Common myeloid progenitor, CD34-positive (primary cell): Measurements from ENCODE around the gene GALNT2.

Experiments used
- CTCF ChIA-PET: fragments of 350-600 bp; sonication (Branson Sonifier 250); formaldehyde crosslinking; loops from one replicate; lab custom pipeline; 2021; ENCODE audit warnings: antibody characterized with exemption; lab: Charles Lee
- POLR2A ChIA-PET: fragments of 350-600 bp; sonication (Branson Sonifier 250); formaldehyde crosslinking; loops from one replicate; lab custom pipeline; 2021; ENCODE audit warnings: antibody characterized with exemption; lab: Charles Lee
- DNase-seq, 3 donors: peaks; one replicate each; pipeline versions ENCODE4 v3.0.0 to v3.0.0-alpha.2; 2013
- H3K27ac ChIP-seq, 2 experiments: 1 replicate in 1 of 2; 2 replicates in 1 of 2; pipeline ENCODE4 v1.7.0; 2013; ENCODE audit warnings: inconsistent platforms in 2 of 2, low read length in 2 of 2, mild to moderate bottlenecking in 2 of 2, low read depth in 1 of 2, moderate library complexity in 1 of 2; ENCODE audit not compliant: severe bottlenecking in 2 of 2, insufficient read depth in 1 of 2, poor library complexity in 1 of 2
- H3K27me3 ChIP-seq, 5 experiments: replicated peaks in 2 of 5; 1 replicate in 3 of 5; 2 replicates in 2 of 5; pipeline versions ENCODE4 v1.6.1 to v1.7.0; 2013; ENCODE audit warnings: low read length in 4 of 5, mild to moderate bottlenecking in 2 of 5, moderate library complexity in 2 of 5, inconsistent platforms in 1 of 5; ENCODE audit not compliant: insufficient read depth in 5 of 5, control insufficient read depth in 4 of 5
- H3K36me3 ChIP-seq, 4 experiments: 1 replicate in 2 of 4; 2 replicates in 2 of 4; pipeline versions ENCODE4 v1.6.1 to v1.7.0; 2013; ENCODE audit warnings: low read length in 3 of 4, control low read depth in 1 of 4, mild to moderate bottlenecking in 1 of 4; ENCODE audit not compliant: control insufficient read depth in 4 of 4, insufficient read depth in 4 of 4
- H3K4me1 ChIP-seq, 4 experiments: 1 replicate in 3 of 4; 2 replicates in 1 of 4; pipeline versions ENCODE4 v1.6.1 to v1.7.1; 2013; ENCODE audit warnings: low read length in 3 of 4, mild to moderate bottlenecking in 3 of 4, control low read depth in 1 of 4, inconsistent platforms in 1 of 4, moderate library complexity in 1 of 4; ENCODE audit not compliant: control insufficient read depth in 4 of 4, insufficient read depth in 4 of 4; ENCODE audit errors: control extremely low read depth in 1 of 4
- H3K4me3 ChIP-seq, 7 experiments: 1 replicate in 4 of 7; 2 replicates in 3 of 7; pipeline versions ENCODE4 v1.5.1 to v1.7.0; 2013; ENCODE audit warnings: mild to moderate bottlenecking in 7 of 7, low read length in 6 of 7, moderate library complexity in 6 of 7, inconsistent platforms in 2 of 7, low read depth in 2 of 7, control low read depth in 1 of 7; ENCODE audit not compliant: insufficient read depth in 4 of 7, control insufficient read depth in 1 of 7; ENCODE audit errors: extremely low read depth in 1 of 7
- H3K9me3 ChIP-seq, 5 experiments: 1 replicate in 4 of 5; 2 replicates in 1 of 5; pipeline versions ENCODE4 v1.6.1 to v1.7.1; 2013; ENCODE audit warnings: low read length in 4 of 5, mild to moderate bottlenecking in 2 of 5, inconsistent platforms in 1 of 5, low read depth in 1 of 5, moderate library complexity in 1 of 5; ENCODE audit not compliant: control insufficient read depth in 4 of 5, insufficient read depth in 2 of 5; ENCODE audit errors: control extremely low read depth in 1 of 5
- WGBS: methylation state at CpG from one replicate; pipeline ENCODE4 v1.1.5; 2013; ENCODE audit not compliant: insufficient coverage; 5-methylcytosine and 5-hydroxymethylcytosine counted together

The GALNT2 gene

DNA sequence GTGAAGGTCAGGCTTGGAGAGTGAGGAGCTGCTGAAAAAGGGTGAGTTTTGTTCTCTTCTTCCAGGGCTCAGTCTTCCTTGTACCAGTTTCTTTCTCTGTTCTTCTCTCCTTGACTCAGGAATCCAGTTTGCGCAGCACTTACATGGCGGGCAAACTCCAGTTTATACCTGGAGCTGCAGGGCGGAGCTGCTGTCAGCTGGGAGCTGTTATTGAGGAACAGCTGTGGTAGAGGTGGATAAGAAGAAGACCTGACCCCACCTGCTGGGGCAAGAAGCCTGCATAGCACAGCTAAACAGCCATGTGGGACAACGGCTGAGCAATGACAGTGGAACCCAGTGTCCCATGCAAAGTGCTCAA lies 46.2 kb downstream of the GALNT2 start:
- DNase-seq = no peak
- peaks cover 0 to 35% (median 7%) of the 10 kb centered on the region in 4 experiments for H3K36me3 ChIP-seq
- H3K27ac ChIP-seq = no peak overlapping the region
- H3K4me3 ChIP-seq = no peak overlapping the region
- ChIA-PET CTCF (interaction anchor here (0.7 to 2.9 kb wide), 6 partner anchors 9 to 452 kb away, joined by 3 to 14 read pairs (median 4); no protein-coding TSS in a partner anchor), POLR2A (no interaction called here)
- H3K9me3 ChIP-seq = no peaks in the 10 kb centered on the region
- H3K27me3 ChIP-seq = no peaks in the 10 kb centered on the region
- 96% methylated on average over 4 of the region's 4 CpGs for WGBS
- H3K4me1 ChIP-seq = peaks cover 0 to 44% (median 14%) of the 10 kb centered on the region in 4 experiments

DNA sequence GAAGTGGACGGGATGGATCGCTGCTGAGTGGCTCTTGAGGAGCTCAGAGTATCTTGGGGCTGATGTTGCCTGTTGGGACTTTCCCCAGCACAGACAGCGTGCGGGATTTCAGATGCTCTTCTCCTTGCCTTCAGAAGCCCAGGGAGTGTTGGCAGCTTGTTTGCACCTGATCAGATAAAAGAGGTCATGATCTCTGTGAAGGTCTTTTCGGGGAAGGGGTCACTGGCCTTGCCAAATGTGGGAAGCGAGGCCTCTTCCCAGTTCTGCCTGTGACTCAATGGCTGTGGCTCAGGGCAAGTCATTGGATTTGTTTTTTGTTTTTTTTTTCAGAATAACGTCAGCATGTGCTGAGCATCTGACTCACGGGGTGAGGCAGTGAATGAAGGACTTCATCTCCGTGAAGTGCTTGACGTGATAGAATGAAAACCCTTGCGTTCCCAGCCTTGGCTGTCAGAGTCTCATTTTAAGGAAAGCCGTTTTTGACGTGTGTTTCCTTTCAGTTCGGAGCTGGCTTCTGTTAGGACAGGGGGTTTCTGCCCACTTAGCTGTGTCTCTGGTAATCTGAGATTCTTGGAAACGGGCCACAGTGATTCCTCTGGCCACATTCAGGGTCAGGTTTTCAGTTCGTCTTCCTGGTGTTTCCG lies 46.7 kb downstream of the GALNT2 start:
- ChIA-PET POLR2A (interaction anchor here (0.5 kb wide), 1 partner anchor 8 kb away, joined by 4 read pairs; no protein-coding TSS in a partner anchor), CTCF (interaction anchor here (0.7 to 2.9 kb wide), 5 partner anchors 9 to 42 kb away, joined by 3 to 14 read pairs (median 3); no protein-coding TSS in a partner anchor)
- Histone ChIP-seq H3K4me1 (peaks cover 0 to 44% (median 14%) of the 10 kb centered on the region in 4 experiments), H3K9me3 (no peaks in the 10 kb centered on the region), H3K4me3 (no peak overlapping the region), H3K27me3 (no peaks in the 10 kb centered on the region), H3K27ac (no peak overlapping the region), H3K36me3 (peaks cover 0 to 35% (median 7%) of the 10 kb centered on the region in 4 experiments)
- WGBS = 93% methylated on average over 17 of the region's 17 CpGs
- DNase-seq = no peak

DNA sequence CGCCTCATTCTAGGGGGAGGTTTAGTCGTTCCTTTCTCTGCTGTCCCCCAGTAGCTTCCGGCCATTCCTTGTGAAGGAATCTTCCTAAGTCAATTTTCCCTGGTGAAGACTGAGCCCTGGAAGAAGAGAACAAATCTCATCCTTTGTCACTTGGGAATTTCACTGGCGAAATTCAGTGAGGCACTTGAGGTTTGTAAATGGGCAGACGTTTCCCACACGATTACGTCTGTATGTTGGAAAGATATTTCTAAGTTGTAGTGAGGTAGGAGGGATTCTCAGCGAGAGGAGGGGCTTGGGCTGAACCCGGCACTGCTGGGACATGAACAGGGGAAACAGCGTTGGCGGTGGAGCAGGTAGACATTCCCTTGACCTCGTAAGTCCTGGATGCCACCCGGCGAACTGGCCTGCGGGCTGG lies 47.2 kb downstream of the GALNT2 start:
- 96% methylated on average over 15 of the region's 15 CpGs for WGBS
- ChIA-PET POLR2A (no interaction called here), CTCF (interaction anchor here (0.7 to 2.9 kb wide), 3 partner anchors 10 to 41 kb away, joined by 3 to 14 read pairs (median 3); no protein-coding TSS in a partner anchor)
- H3K9me3 ChIP-seq = no peaks in the 10 kb centered on the region
- DNase-seq = no peak
- no peak overlapping the region for H3K4me3 ChIP-seq
- H3K27ac ChIP-seq = no peak overlapping the region
- no peaks in the 10 kb centered on the region for H3K27me3 ChIP-seq
- peaks cover 0 to 35% (median 7%) of the 10 kb centered on the region in 4 experiments for H3K36me3 ChIP-seq
- H3K4me1 ChIP-seq = peaks cover 0 to 44% (median 14%) of the 10 kb centered on the region in 4 experiments

DNA sequence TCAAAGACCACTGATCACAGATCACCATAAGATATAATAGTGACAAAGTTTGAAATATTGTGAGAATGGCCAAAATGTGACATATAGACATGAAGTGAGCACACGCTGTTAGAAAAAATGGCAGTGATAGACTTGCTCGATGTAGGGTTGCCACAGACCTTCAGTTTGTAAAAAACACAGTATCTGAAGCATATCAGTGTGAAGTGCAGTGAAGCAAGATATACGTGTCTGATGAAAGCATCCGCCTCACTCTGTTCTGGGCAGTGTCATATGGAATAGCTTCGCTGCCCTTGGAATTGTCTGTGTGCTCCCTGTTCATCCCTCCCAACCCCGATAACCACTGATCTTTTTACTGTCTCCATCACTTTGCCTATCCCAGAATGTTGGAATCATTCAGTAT lies 50.7 kb downstream of the GALNT2 start:
- peaks cover 0 to 15% (median 6%) of the 10 kb centered on the region in 4 experiments for H3K4me1 ChIP-seq
- H3K36me3 ChIP-seq = peaks cover 0 to 38% (median 12%) of the 10 kb centered on the region in 4 experiments
- H3K27me3 ChIP-seq = no peaks in the 10 kb centered on the region
- H3K27ac ChIP-seq = no peak overlapping the region
- DNase-seq = no peak
- 94% methylated on average over 5 of the region's 6 CpGs for whole genome bisulfite sequencing
- H3K4me3 ChIP-seq = no peak overlapping the region
- ChIA-PET CTCF (interaction anchor here (1.2 kb wide), 1 partner anchor 13 kb away, joined by 3 read pairs; no protein-coding TSS in a partner anchor), POLR2A (no interaction called here)
- no peaks in the 10 kb centered on the region for H3K9me3 ChIP-seq

DNA sequence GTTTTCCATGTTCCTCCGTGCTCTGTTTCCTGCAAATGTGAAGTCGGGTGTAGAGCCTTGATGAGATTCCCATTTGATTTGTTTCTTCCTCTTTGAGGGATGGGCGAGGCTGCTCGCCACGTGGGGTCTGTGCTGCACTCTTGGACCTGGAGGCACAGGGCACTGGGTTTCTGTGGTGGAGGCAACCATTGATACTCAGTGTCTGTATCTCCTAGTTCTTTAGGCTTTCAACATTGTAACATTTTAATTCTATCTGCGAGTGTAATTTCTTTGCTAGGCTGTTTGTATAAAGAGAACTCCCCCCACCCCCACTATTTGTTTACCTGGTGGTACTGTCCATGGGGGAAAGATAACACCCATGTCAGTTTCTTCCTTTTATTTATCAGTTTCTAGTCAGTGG lies 52.3 kb downstream of the GALNT2 start:
- DNase-seq = no peak
- Histone ChIP-seq H3K9me3 (no peaks in the 10 kb centered on the region), H3K36me3 (peaks cover 0 to 26% (median 6%) of the 10 kb centered on the region in 4 experiments), H3K4me1 (peaks cover 3 to 23% (median 15%) of the 10 kb centered on the region in 4 experiments), H3K4me3 (no peak overlapping the region), H3K27ac (no peak overlapping the region), H3K27me3 (no peaks in the 10 kb centered on the region)
- ChIA-PET CTCF (interaction anchor here (1.4 to 2.0 kb wide), 2 partner anchors 9 to 26 kb away, joined by 4 to 8 read pairs; no protein-coding TSS in a partner anchor), POLR2A (interaction anchor here (0.6 kb wide), 1 partner anchor 17 kb away, joined by 3 read pairs; no protein-coding TSS in a partner anchor)
- 72% methylated on average over 4 of the region's 6 CpGs for WGBS

DNA sequence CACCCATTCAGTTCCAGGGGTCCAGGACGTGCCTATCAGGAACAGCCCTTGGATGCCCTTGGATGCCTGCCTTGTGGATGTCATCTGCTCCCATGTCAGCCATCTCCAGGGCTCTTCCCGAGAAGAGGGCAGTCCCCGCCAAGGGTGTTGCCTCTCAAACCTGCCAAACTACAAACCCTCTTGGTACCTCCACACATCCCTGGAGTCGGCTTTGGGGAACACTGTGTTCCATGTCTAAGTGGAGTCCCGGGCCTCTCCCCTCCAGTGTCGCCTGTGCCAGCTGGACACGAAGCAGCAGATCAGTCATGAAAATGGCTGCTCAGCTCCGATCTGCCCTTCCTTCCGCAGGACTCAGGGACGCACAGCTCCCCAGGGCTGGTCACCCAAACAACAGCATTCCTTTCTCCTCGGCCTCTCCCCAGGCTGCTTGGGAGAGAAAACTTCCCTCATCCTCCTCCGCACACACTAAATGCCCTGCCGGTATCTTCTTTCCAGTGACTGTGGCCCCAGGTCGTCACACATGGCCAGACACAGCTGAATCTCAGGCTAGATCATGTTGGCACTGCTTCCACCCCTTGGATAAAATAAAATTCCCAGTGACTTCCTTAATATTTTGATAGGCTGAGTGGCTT lies 53.4 kb downstream of the GALNT2 start:
- Histone ChIP-seq H3K4me1 (peaks cover 6 to 34% (median 24%) of the 10 kb centered on the region in 4 experiments), H3K36me3 (peaks cover 0 to 20% (median 5%) of the 10 kb centered on the region in 4 experiments), H3K27ac (no peak overlapping the region), H3K27me3 (no peaks in the 10 kb centered on the region), H3K9me3 (no peaks in the 10 kb centered on the region), H3K4me3 (no peak overlapping the region)
- ChIA-PET CTCF (interaction anchor here (0.7 to 2.0 kb wide), 6 partner anchors 8 to 34 kb away, joined by 3 to 8 read pairs (median 4); no protein-coding TSS in a partner anchor), POLR2A (no interaction called here)
- WGBS = 95% methylated on average over 12 of the region's 14 CpGs
- DNase-seq = no peak
